ENCODE results near the gene PTHLH. TPM values are rescaled to one million over a fixed set of nuclear protein-coding genes. Genes with fewer than 3 reads are reported as not detected.

PTHLH gene
- polyA plus RNA-seq, 1 donor (not counting 4 experiments of a cell fraction or from before 2014, with no cell fraction given) = 775 TPM

- Histone ChIP-seq H3K4me3 (ENCODE audit: control insufficient read depth in 2 of 3, extremely low read depth in 1 of 3, insufficient read depth in 2 of 3, low read depth in 1 of 3, low read length in 3 of 3) (no peak overlapping the region), H4K20me1 (ENCODE audit: control insufficient read depth, extremely low read depth, insufficient read depth, low read length) (no peaks in the 10 kb centered on the region), H3K9me3 (ENCODE audit: control insufficient read depth, low read depth, low read length) (no peaks in the 10 kb centered on the region), H3K79me2 (ENCODE audit: control insufficient read depth, insufficient read depth, low read length) (no peaks in the 10 kb centered on the region), H3K27me3 (ENCODE audit: control insufficient read depth, extremely low read depth, insufficient read depth, low read length) (no peaks in the 10 kb centered on the region), H3K9me1 (ENCODE audit: control insufficient read depth, extremely low read depth, insufficient read depth, low read length) (no peaks in the 10 kb centered on the region), H3K36me3 (ENCODE audit: control insufficient read depth in 2 of 2, extremely low read depth in 1 of 2, insufficient read depth in 2 of 2, low read length in 2 of 2) (no peaks in the 10 kb centered on the region), H3K4me2 (ENCODE audit: control insufficient read depth, extremely low read depth, insufficient read depth, low read depth, low read length) (peak overlapping the region; percentile 13), H3K27ac (ENCODE audit: control insufficient read depth, insufficient read depth, low read length) (peak overlapping the region; percentile 75), H3K9ac (ENCODE audit: control insufficient read depth, extremely low read depth, insufficient read depth, low read length) (no peak overlapping the region), H3K4me1 (ENCODE audit: control insufficient read depth, extremely low read depth, insufficient read depth, low read length) (peaks cover 29% of the 10 kb centered on the region), H2AFZ (ENCODE audit: control insufficient read depth, low read length) (no peak overlapping the region)
- FAIRE-seq = no peak
- TF ChIP-seq, protein P1, sequence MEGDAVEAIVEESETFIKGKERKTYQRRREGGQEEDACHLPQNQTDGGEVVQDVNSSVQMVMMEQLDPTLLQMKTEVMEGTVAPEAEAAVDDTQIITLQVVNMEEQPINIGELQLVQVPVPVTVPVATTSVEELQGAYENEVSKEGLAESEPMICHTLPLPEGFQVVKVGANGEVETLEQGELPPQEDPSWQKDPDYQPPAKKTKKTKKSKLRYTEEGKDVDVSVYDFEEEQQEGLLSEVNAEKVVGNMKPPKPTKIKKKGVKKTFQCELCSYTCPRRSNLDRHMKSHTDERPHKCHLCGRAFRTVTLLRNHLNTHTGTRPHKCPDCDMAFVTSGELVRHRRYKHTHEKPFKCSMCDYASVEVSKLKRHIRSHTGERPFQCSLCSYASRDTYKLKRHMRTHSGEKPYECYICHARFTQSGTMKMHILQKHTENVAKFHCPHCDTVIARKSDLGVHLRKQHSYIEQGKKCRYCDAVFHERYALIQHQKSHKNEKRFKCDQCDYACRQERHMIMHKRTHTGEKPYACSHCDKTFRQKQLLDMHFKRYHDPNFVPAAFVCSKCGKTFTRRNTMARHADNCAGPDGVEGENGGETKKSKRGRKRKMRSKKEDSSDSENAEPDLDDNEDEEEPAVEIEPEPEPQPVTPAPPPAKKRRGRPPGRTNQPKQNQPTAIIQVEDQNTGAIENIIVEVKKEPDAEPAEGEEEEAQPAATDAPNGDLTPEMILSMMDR (optimal IDR thresholded peaks at IDR 0.05 in 1 of 3, IDR thresholded peaks at IDR 0.05 in 1 of 3, conservative IDR thresholded peaks at IDR 0.05 in 1 of 3; ENCODE audit: extremely low read depth in 1 of 3, insufficient read depth in 2 of 3, low read length in 3 of 3) = no peak
- no peak for TF ChIP-seq EZH2 (IDR thresholded peaks at IDR 0.05; ENCODE audit: low read length)
- dilution Hi-C loops (cut with MboI; ENCODE audit: extremely low pct_ligation_motif_present, low sequenced_read_pairs) = no loop called here
- DNase-seq (ENCODE audit: low read depth, low spot score) = no peak
Observed at GRCh38 chr12:27998658-27999057, 26.1 kb upstream of the PTHLH start.

GRCh38 chr12:27998170-27998569 lies 25.6 kb upstream of the PTHLH start:
- dilution Hi-C loops (cut with MboI; ENCODE audit: extremely low pct_ligation_motif_present, low sequenced_read_pairs) = no loop called here
- no peak overlapping the region for H3K9ac ChIP-seq (ENCODE audit: control insufficient read depth, extremely low read depth, insufficient read depth, low read length)

More at GRCh38 chr12:27998170-27998569, 25.6 kb upstream of the PTHLH start:
- H3K9me3 ChIP-seq (ENCODE audit: control insufficient read depth, low read depth, low read length) = no peaks in the 10 kb centered on the region
- no peak for TF ChIP-seq EZH2 (IDR thresholded peaks at IDR 0.05; ENCODE audit: low read length)
- TF ChIP-seq, protein P1 (optimal IDR thresholded peaks at IDR 0.05 in 1 of 3, IDR thresholded peaks at IDR 0.05 in 1 of 3, conservative IDR thresholded peaks at IDR 0.05 in 1 of 3; ENCODE audit: extremely low read depth in 1 of 3, insufficient read depth in 2 of 3, low read length in 3 of 3) = no peak
- peaks cover 32% of the 10 kb centered on the region for H3K4me1 ChIP-seq (ENCODE audit: control insufficient read depth, extremely low read depth, insufficient read depth, low read length)
- no peaks in the 10 kb centered on the region for H3K9me1 ChIP-seq (ENCODE audit: control insufficient read depth, extremely low read depth, insufficient read depth, low read length)
- H2AFZ ChIP-seq (ENCODE audit: control insufficient read depth, low read length) = no peak overlapping the region
- H3K4me3 ChIP-seq (ENCODE audit: control insufficient read depth in 2 of 3, extremely low read depth in 1 of 3, insufficient read depth in 2 of 3, low read depth in 1 of 3, low read length in 3 of 3) = no peak overlapping the region
- DNase-seq (ENCODE audit: low read depth, low spot score) = no peak
- no peak overlapping the region for H3K4me2 ChIP-seq (ENCODE audit: control insufficient read depth, extremely low read depth, insufficient read depth, low read depth, low read length)
- H3K27me3 ChIP-seq (ENCODE audit: control insufficient read depth, extremely low read depth, insufficient read depth, low read length) = no peaks in the 10 kb centered on the region
- H3K79me2 ChIP-seq (ENCODE audit: control insufficient read depth, insufficient read depth, low read length) = no peaks in the 10 kb centered on the region
- no peaks in the 10 kb centered on the region for H4K20me1 ChIP-seq (ENCODE audit: control insufficient read depth, extremely low read depth, insufficient read depth, low read length)
- no peaks in the 10 kb centered on the region for H3K36me3 ChIP-seq (ENCODE audit: control insufficient read depth in 2 of 2, extremely low read depth in 1 of 2, insufficient read depth in 2 of 2, low read length in 2 of 2)
- peak; percentile 75 for FAIRE-seq
- H3K27ac ChIP-seq (ENCODE audit: control insufficient read depth, insufficient read depth, low read length) = peak overlapping the region; percentile 75
